GM10847 (cell line): ENCODE data around the gene ZNF292.

Experiments used
- POLR2A ChIP-seq: IDR thresholded peaks from 2 replicates; pipeline ENCODE4 v1.6.1; 2011; ENCODE audit not compliant: insufficient read length; ENCODE audit errors: extremely low read depth

Gene ZNF292

DNA sequence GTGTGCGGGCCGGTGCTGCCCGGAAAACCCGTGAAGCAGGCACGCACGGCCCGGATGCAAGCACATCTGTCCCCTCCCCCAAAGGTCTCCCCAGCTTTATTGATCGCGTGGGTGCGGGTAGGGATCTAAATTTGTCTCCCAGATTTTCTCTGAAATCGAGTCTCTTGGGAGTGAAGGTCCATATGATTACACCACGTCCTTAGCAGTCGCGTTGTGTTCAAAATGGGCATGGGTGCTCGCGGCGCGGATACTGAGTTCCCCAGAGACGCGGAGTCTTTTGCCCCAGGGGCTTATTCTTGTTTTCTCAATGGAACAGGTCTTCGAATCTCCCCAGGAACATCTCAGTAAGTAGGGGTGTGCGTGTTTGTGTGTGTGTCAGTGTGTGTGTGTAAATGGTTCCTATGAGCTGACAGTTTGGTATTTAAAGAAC, 2.8 kb upstream of the ZNF292 start:
- no peak for TF ChIP-seq POLR2A

DNA sequence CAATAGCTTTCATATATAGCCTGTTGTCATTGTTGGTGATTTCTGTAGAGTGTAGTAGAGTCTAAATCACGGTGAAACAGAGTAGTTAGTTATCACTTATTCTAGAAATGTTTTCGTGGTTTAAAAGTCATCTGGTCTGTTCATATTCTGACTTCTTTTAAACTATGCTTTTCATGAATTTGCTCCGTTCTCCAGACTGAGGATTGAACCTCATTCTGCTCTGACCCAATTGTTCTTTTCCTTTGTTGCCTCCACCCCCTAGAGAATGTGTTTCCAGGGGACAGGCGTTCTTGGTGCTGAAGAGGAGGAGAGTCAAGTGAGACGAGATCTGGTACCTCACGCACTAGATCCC, 748 bp upstream of the ZNF292 start:
- no peak for TF ChIP-seq POLR2A

- no peak for TF ChIP-seq POLR2A
Observed at GRCh38 chr6:87155842-87156815, 764 bp downstream of the ZNF292 start.

DNA sequence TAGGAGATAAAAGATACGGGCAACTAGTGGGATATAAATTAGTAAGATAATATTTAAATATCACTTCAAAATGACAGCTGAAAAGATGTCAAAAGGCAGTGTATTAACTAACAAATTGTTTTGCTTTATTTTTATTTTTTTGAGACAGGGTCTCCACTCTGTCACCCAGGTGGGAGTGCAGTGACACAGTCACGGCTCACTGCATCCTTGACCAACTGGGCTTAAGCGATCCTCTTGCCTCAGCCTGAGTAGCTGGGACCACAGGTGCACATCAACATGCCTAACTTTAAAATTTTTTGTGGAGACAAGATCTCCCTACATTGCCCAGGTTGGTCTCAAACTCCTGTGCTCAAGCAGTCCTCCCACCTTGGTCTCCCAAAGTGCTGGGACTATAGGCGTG, 5.9 kb downstream of the ZNF292 start:
- no peak for TF ChIP-seq POLR2A

GRCh38 chr6:87164004-87164403, 8.6 kb downstream of the ZNF292 start:
- no peak for TF ChIP-seq POLR2A

DNA sequence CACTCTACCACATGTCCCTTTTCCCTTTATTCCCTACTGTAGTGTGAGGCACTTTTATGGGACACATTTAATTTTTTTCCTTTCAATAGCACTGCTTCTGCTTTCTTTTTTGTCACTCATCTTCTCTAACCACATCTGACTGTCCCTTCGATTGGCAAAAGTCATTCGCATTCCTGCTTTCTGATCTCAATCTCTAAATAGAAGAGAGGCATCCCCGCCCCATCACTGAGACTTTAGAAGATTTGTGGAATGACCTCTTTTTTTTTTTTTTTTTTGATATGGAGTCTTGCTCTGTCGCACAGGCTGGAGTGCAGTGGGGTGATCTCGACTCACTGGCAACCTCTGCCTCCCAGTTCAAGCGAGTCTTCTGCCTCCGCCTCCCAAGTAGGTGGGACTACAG, 9.1 kb downstream of the ZNF292 start:
- no peak for TF ChIP-seq POLR2A

DNA sequence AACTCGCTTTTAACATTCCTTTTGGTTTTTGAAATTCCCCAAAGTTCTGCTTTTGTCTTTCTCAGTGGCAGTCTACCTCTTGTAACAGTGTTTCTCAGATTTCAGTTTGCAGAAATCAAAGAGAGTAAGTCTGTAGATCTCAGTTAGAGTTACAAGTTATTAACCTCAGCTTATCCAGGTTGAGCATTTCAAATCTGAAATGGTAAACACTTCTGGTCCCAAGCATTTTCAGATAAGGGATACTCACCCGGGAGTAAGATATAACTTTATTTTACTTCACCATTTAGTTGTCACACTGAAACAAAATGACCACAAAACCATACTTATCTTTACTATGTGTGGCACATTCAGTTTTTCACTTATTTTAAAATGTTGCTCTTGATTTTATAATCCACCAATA, 9.8 kb downstream of the ZNF292 start:
- no peak for TF ChIP-seq POLR2A

DNA sequence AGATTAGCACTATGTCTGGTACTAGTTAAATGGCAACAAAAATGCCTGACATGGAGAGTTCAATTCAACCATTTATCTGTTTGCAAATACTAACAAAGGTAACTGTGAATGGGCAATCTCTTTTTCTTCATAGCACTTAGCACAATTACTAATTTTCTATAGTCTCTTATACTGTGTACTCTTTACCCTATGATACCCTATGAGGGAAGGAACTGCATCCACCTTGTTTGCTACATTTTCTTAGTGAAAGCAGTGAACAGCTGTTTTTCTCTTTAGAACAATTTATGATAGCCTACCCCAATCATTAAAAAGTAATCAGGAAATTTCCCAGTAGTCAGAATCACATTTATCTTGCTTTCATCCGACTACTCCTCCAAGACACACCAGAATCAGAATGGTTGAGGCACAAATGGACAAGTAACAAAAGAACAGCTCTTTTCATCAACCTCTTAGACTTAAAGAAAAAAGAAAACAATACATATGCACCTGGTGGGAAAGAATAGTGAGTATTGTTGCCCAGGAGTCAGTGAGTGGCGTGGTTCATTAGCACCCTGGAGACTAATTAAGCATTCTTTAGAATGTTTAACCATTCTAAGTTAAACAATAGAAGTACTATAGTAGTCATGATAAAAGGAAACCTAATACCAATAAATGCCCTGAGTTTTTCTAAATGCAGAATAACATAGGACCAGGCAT, 16.7 kb downstream of the ZNF292 start:
- no peak for TF ChIP-seq POLR2A

DNA sequence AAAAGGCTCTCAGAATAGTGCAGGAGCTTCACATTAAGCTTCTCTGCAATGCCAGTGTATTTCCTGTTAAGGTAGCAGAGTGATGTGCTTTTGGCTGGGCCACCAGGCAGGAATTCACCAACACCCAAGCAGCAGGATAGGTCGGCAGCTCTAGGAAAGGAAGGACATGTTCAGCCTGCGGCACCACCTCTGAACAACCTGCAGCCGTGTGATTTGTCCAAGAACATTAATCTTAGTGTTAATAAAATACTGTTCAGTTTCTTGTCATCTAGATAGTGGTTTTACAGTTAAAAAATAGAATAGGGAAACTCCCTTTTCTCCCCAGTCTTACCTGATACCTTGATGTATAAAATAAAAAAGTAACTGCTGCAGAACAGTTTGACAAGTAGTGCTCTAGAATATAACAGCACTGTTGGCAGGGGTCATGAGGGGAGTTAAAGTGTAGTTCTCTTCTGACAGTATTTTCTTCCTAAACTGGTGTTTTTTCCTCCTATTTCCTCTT, 18.8 kb downstream of the ZNF292 start:
- no peak for TF ChIP-seq POLR2A

DNA sequence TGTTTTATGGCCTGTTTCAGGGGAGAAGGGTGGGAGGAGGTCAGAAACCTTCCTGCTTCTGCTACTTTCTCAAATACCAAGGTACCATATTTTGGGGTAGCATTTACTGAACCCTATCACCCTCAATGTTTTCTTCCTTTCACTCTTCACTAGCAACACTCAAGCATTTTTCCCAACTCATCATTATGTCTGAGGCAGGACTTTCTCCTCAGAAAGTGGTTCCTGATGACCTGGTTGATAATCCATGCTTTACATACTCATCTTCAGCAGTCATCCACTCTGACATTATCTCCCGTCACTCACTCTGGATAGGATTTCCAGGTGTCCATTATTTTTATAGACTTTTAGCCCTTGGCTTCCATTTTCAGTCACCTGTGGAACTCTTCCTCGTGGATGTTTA, 21.1 kb downstream of the ZNF292 start:
- no peak for TF ChIP-seq POLR2A

DNA sequence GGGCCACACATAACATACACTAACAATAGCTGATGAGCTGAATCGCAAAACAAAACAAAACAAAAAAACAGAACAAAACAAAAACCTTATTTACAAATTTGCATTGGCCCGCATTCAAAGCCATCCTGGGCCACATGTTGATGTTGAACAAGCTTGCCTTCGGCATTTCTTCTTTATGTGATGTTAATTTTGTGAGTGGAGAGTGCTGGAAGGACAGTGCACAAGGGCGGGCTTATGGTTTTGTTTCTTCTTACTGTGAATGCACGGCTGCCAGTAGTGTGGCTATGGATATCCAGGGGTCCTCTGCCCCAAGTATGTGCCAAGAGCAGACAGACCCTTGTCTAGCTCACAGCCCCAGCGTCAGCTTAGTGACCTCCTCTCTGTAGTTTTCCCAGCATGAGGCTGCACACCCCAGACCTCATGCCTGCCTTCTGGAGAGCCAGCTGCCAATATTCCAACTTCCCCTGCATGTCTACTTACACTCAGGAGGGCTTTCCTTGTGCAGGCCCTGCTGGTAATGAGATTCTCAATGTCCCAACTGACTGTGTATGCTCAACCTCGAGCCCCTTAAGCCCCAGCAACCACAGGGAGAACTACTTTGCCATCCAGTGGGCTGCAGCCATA, 24.9 kb downstream of the ZNF292 start:
- TF ChIP-seq POLR2A, result no peak

GRCh38 chr6:87181903-87182302, 26.5 kb downstream of the ZNF292 start:
- no peak for TF ChIP-seq POLR2A

- no peak for TF ChIP-seq POLR2A
Observed at GRCh38 chr6:87182321-87182720, 27.0 kb downstream of the ZNF292 start.

DNA sequence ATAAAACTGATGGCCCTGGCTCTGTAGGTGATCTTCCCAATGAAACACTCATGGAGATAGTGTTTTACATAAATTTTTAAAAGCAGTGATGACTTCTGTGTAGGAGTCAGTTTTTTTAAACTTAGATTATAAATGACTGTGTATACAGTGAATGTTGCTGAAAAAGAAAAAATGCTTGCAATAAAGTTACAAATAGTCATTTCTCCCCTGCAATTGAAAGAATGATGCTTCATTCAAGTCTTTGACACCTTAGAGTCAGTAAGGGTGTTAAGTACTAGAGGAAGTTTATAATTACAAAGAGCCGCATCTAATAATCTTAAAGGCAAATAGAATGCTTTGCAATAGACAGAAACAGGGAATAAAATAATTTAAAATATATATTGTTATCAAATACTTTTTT, 27.6 kb downstream of the ZNF292 start:
- no peak for TF ChIP-seq POLR2A

DNA sequence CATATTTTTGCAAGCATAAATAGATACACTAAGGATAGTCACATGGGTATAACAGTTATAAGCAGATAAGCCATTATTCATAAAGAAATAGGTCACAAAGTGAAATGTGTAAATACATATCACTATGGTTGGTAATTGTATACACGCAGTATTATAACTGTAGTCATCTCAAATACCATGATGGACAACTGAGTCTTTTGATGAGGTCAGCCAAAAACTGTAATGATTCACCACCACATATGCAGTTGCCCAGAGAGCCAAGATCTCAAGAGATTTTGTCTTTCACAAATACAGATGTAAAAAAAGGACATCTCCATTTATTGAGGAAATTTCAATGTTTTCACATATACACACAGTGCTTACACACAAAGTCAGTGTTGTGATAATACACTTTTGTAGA, 28.3 kb downstream of the ZNF292 start:
- TF ChIP-seq POLR2A, result no peak
